Parathyroid adenoma (tissue), 2 donors: ENCODE results near the gene ZNF43.
"Not testable (repeated sequence)": the region's sequence is repeated elsewhere in the genome, so short reads cannot be mapped to it uniquely, and the experiment has no call there.

Source experiments
- H2AFZ ChIP-seq: fragments of 300-600 bp; sonication (generic); one replicate; pipeline ENCODE4 v1.7.0; 2017; ENCODE audit warnings: antibody characterized with exemption, mild to moderate bottlenecking
- H3K27ac ChIP-seq: fragments of 300-600 bp; sonication (generic); one replicate; pipeline ENCODE4 v1.7.0; 2017
- H3K27me3 ChIP-seq: fragments of 300-600 bp; sonication (generic); one replicate; pipeline ENCODE4 v1.7.0; 2017; ENCODE audit warnings: low read length; ENCODE audit not compliant: control insufficient read depth, insufficient read depth
- H3K36me3 ChIP-seq: fragments of 300-600 bp; sonication (generic); one replicate; pipeline ENCODE4 v1.7.0; 2017; ENCODE audit warnings: low read length; ENCODE audit not compliant: control insufficient read depth, insufficient read depth
- H3K4me1 ChIP-seq: fragments of 300-600 bp; sonication (generic); one replicate; pipeline ENCODE4 v1.7.0; 2017; ENCODE audit warnings: control low read depth
- H3K4me2 ChIP-seq: fragments of 300-600 bp; sonication (generic); one replicate; pipeline ENCODE4 v1.7.0; 2017; ENCODE audit warnings: low read length
- H3K4me3 ChIP-seq: fragments of 300-600 bp; sonication (generic); one replicate; pipeline ENCODE4 v1.7.0; 2017; ENCODE audit warnings: low read depth, low read length
- H3K79me2 ChIP-seq: fragments of 300-600 bp; sonication (generic); one replicate; pipeline ENCODE4 v1.7.0; 2017; ENCODE audit warnings: control low read depth
- H3K9ac ChIP-seq: fragments of 300-600 bp; sonication (generic); one replicate; pipeline ENCODE4 v1.7.0; 2017; ENCODE audit warnings: mild to moderate bottlenecking
- H3K9me3 ChIP-seq: fragments of 300-600 bp; sonication (generic); one replicate; pipeline ENCODE4 v1.7.0; 2017; ENCODE audit warnings: low read length; ENCODE audit not compliant: control insufficient read depth
- TF ChIP-seq, protein P1 (sequence below): fragments of 300-600 bp; sonication (generic); IDR thresholded peaks from one replicate; pipeline ENCODE4 v1.7.0; 2017; ENCODE audit warnings: antibody characterized with exemption, mild to moderate bottlenecking
- donor health status: primary hyperparathyroidism.

Gene ZNF43

DNA sequence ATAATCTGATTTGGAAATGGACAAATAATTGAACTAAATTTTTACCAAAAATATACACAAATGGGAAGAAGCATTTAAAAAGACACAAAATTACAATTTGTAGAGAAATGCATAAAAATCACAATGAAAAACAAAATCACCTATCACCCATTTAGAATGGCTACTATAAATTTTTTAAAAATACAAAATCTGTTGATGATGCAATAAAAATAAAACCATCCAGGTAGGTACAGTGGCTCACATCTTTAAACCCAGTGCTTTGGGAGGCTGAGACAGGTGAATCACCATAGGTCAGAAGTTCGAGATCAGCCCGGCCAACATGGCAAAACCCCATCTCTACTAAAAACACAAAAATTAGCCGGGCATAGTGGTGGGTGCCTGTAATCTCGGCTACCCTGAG, 23.5 kb downstream of the ZNF43 start:
- Histone ChIP-seq H3K9ac (no peak overlapping the region), H3K79me2 (no peaks in the 10 kb centered on the region), H3K27ac (no peak overlapping the region), H3K9me3 (peaks cover 16% of the 10 kb centered on the region), H3K4me3 (no peak overlapping the region), H3K27me3 (no peaks in the 10 kb centered on the region), H2AFZ (no peak overlapping the region), H3K4me2 (no peak overlapping the region), H3K36me3 (peaks cover 6% of the 10 kb centered on the region), H3K4me1 (no peaks in the 10 kb centered on the region)
- TF ChIP-seq, protein P1, sequence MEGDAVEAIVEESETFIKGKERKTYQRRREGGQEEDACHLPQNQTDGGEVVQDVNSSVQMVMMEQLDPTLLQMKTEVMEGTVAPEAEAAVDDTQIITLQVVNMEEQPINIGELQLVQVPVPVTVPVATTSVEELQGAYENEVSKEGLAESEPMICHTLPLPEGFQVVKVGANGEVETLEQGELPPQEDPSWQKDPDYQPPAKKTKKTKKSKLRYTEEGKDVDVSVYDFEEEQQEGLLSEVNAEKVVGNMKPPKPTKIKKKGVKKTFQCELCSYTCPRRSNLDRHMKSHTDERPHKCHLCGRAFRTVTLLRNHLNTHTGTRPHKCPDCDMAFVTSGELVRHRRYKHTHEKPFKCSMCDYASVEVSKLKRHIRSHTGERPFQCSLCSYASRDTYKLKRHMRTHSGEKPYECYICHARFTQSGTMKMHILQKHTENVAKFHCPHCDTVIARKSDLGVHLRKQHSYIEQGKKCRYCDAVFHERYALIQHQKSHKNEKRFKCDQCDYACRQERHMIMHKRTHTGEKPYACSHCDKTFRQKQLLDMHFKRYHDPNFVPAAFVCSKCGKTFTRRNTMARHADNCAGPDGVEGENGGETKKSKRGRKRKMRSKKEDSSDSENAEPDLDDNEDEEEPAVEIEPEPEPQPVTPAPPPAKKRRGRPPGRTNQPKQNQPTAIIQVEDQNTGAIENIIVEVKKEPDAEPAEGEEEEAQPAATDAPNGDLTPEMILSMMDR, result no peak

DNA sequence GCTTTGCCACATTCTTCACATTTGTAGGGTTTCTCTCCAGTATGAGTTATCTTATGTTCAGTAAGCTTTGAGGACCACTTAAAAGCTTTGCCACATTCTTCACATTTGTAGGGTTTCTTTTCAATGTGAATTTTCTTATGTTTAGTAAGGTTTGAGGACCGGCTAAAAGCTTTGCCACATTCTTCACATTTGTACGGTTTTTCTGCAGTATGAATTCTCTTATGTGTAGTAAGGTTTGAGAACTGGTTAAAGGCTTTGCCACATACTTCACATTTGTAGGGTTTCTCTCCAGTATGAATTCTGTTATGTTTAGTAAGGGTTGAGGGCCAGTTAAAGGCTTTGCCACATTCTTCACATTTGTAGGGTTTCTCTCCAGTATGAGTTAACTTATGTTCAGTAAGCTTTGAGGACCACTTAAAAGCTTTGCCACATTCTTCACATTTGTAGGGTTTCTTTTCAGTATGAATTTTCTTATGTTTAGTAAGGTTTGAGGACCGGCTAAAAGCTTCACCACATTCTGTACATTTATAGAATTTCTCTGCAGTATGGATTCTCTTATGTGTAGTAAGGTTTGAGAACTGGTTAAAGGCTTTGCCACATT, 27.5 kb downstream of the ZNF43 start:
- H3K4me2 ChIP-seq, H3K79me2 ChIP-seq, H3K9ac ChIP-seq, H3K4me1 ChIP-seq, H3K36me3 ChIP-seq, H3K27me3 ChIP-seq, H2AFZ ChIP-seq, H3K4me3 ChIP-seq, H3K27ac ChIP-seq: not testable (repeated sequence)
- H3K9me3 ChIP-seq, result peaks cover 16% of the 10 kb centered on the region

DNA sequence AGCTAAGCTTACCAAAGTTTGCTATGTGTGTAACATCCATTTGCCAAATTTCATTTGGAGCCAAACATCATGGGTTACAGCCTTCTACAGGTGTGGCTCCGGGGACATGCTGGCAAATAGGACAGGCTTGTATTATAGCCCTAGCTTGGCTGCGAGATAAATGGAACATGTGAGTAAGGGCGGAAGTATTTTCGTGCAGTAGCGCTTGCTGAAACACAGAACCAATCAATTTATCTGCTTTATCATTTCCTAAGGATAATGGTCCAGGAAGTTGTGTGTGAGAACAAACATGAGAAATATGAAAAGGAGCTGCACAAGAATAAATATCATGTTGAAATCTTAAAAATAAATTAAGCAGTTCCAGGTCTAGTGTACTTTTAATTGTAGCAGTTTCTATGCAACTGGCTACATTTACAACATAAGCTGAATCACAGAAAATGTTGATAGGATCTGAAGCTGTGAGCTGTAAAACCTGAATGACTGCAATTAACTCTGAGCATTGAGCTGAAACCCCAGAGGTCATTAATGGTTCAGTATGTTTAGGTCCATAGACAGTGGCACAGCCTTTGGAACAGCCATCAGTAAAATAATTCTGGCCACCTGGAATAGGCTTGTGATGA, 46.4 kb downstream of the ZNF43 start:
- H3K27ac ChIP-seq, result no peak overlapping the region
- TF ChIP-seq, protein P1, result no peak
- no peaks in the 10 kb centered on the region for H3K36me3 ChIP-seq
- H3K4me1 ChIP-seq, result no peaks in the 10 kb centered on the region
- H2AFZ ChIP-seq, result no peak overlapping the region
- no peaks in the 10 kb centered on the region for H3K27me3 ChIP-seq
- H3K9me3 ChIP-seq, result no peaks in the 10 kb centered on the region
- H3K9ac ChIP-seq, result no peak overlapping the region
- no peak overlapping the region for H3K4me2 ChIP-seq
- no peak overlapping the region for H3K4me3 ChIP-seq
- no peaks in the 10 kb centered on the region for H3K79me2 ChIP-seq

DNA sequence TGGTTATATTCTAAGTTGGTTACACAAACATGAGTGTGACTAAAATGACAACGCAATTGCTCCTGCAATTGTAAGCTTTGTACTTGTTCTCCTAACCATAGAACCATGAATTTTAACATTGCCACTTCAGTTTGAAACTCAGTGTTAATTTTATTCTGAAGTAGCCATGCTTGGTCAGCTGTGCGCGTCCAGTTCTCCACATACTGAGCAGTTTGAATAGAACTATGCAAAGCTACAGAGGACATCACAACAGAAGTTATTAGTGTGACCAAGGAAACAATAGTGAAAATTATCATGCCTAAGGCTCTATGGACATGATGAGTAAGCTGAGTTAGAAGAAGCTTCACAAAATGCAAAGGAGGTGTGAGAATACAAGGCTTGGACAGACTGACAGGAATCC, 49.0 kb downstream of the ZNF43 start:
- no peak overlapping the region for H3K27ac ChIP-seq
- H2AFZ ChIP-seq, result no peak overlapping the region
- H3K4me2 ChIP-seq, result no peak overlapping the region
- TF ChIP-seq, protein P1, result no peak
- H3K4me1 ChIP-seq, result no peaks in the 10 kb centered on the region
- H3K27me3 ChIP-seq, result no peaks in the 10 kb centered on the region
- H3K9me3 ChIP-seq, result no peaks in the 10 kb centered on the region
- no peak overlapping the region for H3K4me3 ChIP-seq
- H3K9ac ChIP-seq, result no peak overlapping the region
- no peaks in the 10 kb centered on the region for H3K79me2 ChIP-seq
- H3K36me3 ChIP-seq, result no peaks in the 10 kb centered on the region

DNA sequence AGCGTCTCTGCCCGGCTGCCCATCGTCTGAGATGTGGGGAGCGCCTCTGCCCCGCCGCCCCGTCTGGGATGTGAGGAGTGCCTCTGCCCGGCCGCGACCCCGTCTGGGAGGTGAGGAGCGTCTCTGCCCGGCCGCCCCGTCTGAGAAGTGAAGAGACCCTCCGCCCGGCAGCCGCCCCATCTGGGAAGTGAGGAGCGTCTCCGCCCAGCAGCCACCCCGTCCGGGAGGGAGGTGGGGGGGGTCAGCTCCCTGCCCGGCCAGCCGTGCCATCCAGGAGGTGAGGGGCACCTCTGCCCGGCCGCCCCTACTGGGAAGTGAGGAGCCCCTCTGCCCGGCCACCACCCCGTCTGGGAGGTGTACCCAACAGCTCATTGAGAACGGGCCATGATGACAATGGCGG, 60.2 kb downstream of the ZNF43 start:
- H3K27ac ChIP-seq, result not testable (repeated sequence)

More for the DNA sequence above, 60.2 kb downstream of the ZNF43 start:
- not testable (repeated sequence) for H3K9me3 ChIP-seq, H3K36me3 ChIP-seq, H3K27me3 ChIP-seq, H3K79me2 ChIP-seq, H3K9ac ChIP-seq, H3K4me1 ChIP-seq, H2AFZ ChIP-seq, H3K4me3 ChIP-seq, H3K4me2 ChIP-seq
